HepG2 (cell line): Measurements from ENCODE around the gene CPT1C. TPM values are rescaled to one million over a fixed set of nuclear protein-coding genes. Genes with fewer than 3 reads are reported as not detected.

ENCODE experiments used
- CHD2 ChIP-seq: IDR thresholded peaks from 2 replicates; pipeline ENCODE4 v1.6.1; 2011; ENCODE audit warnings: low read depth, low read length, improper control_type of control experiment
- ELF3 ChIP-seq: IDR thresholded peaks from 2 replicates; pipeline ENCODE4 v1.6.1; 2016; ENCODE audit warnings: missing genetic modification reagents, missing compliant biosample characterization
- GLI4 ChIP-seq: sonication (generic); formaldehyde crosslinking; IDR thresholded peaks from 2 replicates; pipeline ENCODE4 v1.5.1; 2020; ENCODE audit warnings: missing genetic modification reagents, mild to moderate bottlenecking, moderate library complexity, borderline replicate concordance
- HNRNPK ChIP-seq: fragments of 200-400 bp; formaldehyde crosslinking; IDR thresholded peaks from 2 replicates; pipeline ENCODE4 v1.6.1; 2018; ENCODE audit warnings: low read length, low read depth, moderate library complexity, mild to moderate bottlenecking; ENCODE audit not compliant: poor library complexity, severe bottlenecking
- NRL ChIP-seq: sonication (generic); formaldehyde crosslinking; IDR thresholded peaks from 2 replicates; pipeline ENCODE4 v1.5.0; 2020; ENCODE audit warnings: missing genetic modification reagents, mild to moderate bottlenecking, moderate library complexity, borderline replicate concordance
- RBFOX2 ChIP-seq: fragments of 200-400 bp; formaldehyde crosslinking; IDR thresholded peaks from 2 replicates; pipeline ENCODE4 v1.6.1; 2017; ENCODE audit warnings: low read depth, mild to moderate bottlenecking, low read length
- SMAD9 ChIP-seq: sonication (generic); formaldehyde crosslinking; IDR thresholded peaks from 2 replicates; pipeline ENCODE4 v1.5.1; 2020; ENCODE audit warnings: mild to moderate bottlenecking, missing genetic modification reagents
- ZNF256 ChIP-seq: sonication (generic); formaldehyde crosslinking; conservative IDR thresholded peaks from 2 replicates; pipeline ENCODE4 v1.4.0; 2020; ENCODE audit warnings: missing genetic modification reagents
- ZNF552 ChIP-seq: sonication (generic); formaldehyde crosslinking; IDR thresholded peaks from 2 replicates; pipeline ENCODE4 v1.9.0; 2022; ENCODE audit warnings: missing genetic modification reagents, mild to moderate bottlenecking, borderline replicate concordance
- ZNF75D ChIP-seq: sonication (generic); formaldehyde crosslinking; IDR thresholded peaks from 2 replicates; pipeline ENCODE4 v1.8.1; 2023; ENCODE audit warnings: missing genetic modification reagents, mild to moderate bottlenecking, borderline replicate concordance
- polyA plus RNA-seq, 8 experiments: library from polyadenylated mRNA; depleted of rRNA in 3 of 8; stranded (reverse) in 7 of 8; unstranded in 1 of 8; fragments of >200 nt; fragmentation: Illumina TruSeq in 4 of 8; extraction: Trizol in 4 of 8; gene quantifications; 2 replicates each; pipeline versions ENCODE4 v1.2.1 to v1.2.3, GENCODE V29; 2011 to 2016; ENCODE audit warnings: low read depth in 4 of 8, missing spikeins in 1 of 8, mixed read lengths in 1 of 8; ENCODE audit not compliant: insufficient read depth in 1 of 8
- total RNA-seq, 5 experiments: library from RNA; depleted of rRNA; stranded (reverse); fragments of >200 nt; fragmentation: Illumina TruSeq; extraction: Trizol; gene quantifications; 2 replicates each; pipeline ENCODE4 v1.2.3, GENCODE V29; 2016; ENCODE audit warnings: low read depth in 1 of 5
- TF ChIP-seq, protein P1 (sequence below), 2 experiments: sonication (generic) in 1 of 2; formaldehyde crosslinking in 1 of 2; IDR thresholded peaks; 2 replicates each; pipeline versions ENCODE4 v1.5.1 to v1.6.1; 2011 to 2020; ENCODE audit warnings: borderline replicate concordance in 1 of 2, low read depth in 1 of 2, low read length in 1 of 2, mild to moderate bottlenecking in 1 of 2, missing genetic modification reagents in 1 of 2, moderate library complexity in 1 of 2
- TF ChIP-seq, protein P2 (sequence below), 2 experiments: fragments of 450-650 bp in 1 of 2; sonication (generic) in 1 of 2; formaldehyde crosslinking in 1 of 2; IDR thresholded peaks; 2 replicates each; pipeline versions ENCODE4 v1.6.1 to v1.8.0; 2016 to 2022; ENCODE audit warnings: antibody characterized with exemption in 1 of 2, mild to moderate bottlenecking in 1 of 2, missing genetic modification reagents in 1 of 2
- TF ChIP-seq, protein P3 (sequence below): sonication (generic); formaldehyde crosslinking; IDR thresholded peaks from 2 replicates; pipeline ENCODE4 v1.8.0; 2022; ENCODE audit warnings: low read depth, missing genetic modification reagents

CPT1C gene
- total and polyA plus RNA-seq, 2 of the 13 experiments (the other 11 are each of a cell fraction or from before 2014, with no cell fraction given): 0.18 TPM; not detected in 1

DNA sequence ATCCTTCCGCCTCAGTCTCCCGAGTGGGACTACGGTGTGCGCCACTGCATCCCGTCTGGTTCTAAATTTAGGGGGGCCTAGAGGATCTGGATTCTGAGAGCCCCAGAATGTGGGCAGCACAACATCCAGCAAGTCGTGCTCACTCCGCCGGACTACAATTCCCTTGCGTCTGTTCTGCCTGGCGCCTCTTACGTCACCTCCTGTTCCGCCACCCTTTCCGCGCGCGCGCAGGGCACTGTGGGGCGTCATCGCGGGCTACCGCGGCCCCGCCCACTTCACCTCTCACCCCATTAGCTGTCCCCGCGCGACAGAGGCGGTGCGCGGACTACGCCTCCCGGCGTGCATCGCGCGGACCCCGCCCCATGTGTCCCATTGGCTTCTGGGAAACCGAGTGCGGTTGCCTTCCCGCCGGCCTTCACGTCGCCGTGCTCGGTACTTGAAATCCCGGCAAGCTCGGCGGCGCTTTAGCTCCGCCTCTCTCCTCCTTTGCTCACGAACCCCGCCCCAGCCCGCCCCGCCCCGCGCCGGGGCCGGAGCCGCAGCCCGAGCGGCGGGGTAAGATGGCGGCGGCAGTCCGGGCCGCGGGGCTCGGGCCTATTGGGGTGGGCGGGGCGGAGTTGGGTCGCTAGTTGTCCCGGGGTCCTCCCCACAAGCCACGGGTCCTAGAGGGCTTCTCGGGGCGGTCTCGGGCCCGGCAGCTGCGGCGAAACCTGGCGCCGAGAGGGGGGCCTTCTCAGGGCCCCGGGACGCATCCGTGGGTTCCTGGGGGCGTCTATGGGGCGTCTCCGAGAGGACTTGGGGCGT is 49.0 kb upstream of the CPT1C start, which contains the start of gene SCAF1 (continued):
- TF ChIP-seq, protein P1, sequence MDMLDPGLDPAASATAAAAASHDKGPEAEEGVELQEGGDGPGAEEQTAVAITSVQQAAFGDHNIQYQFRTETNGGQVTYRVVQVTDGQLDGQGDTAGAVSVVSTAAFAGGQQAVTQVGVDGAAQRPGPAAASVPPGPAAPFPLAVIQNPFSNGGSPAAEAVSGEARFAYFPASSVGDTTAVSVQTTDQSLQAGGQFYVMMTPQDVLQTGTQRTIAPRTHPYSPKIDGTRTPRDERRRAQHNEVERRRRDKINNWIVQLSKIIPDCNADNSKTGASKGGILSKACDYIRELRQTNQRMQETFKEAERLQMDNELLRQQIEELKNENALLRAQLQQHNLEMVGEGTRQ (IDR thresholded peaks at IDR 0.05; ENCODE audit: low read depth, low read length): peak; percentile 26; the same call in 1 of the 2 replicates
- TF ChIP-seq, protein P1 (CRISPR knock-in tag; IDR thresholded peaks at IDR 0.05; ENCODE audit: borderline replicate concordance): peak; percentile 60
- TF ChIP-seq HNRNPK (peak; percentile 66), CHD2 (peak; percentile 74; the same call in 1 of the 2 replicates), RBFOX2 (peak; percentile 93), ZNF256 (no peak), NRL (CRISPR knock-in tag) (0 out of 2 replicates have a peak, but pooled peaks have one; percentile 9), GLI4 (CRISPR knock-in tag) (0 out of 2 replicates have a peak, but pooled peaks have one; percentile 21), ELF3 (CRISPR knock-in tag) (peak; percentile 68; the same call in 1 of the 2 replicates), SMAD9 (no peak), ZNF552 (0 out of 2 replicates have a peak, but pooled peaks have one; percentile 40), ZNF75D (CRISPR knock-in tag) (no peak)
- TF ChIP-seq, protein P2, sequence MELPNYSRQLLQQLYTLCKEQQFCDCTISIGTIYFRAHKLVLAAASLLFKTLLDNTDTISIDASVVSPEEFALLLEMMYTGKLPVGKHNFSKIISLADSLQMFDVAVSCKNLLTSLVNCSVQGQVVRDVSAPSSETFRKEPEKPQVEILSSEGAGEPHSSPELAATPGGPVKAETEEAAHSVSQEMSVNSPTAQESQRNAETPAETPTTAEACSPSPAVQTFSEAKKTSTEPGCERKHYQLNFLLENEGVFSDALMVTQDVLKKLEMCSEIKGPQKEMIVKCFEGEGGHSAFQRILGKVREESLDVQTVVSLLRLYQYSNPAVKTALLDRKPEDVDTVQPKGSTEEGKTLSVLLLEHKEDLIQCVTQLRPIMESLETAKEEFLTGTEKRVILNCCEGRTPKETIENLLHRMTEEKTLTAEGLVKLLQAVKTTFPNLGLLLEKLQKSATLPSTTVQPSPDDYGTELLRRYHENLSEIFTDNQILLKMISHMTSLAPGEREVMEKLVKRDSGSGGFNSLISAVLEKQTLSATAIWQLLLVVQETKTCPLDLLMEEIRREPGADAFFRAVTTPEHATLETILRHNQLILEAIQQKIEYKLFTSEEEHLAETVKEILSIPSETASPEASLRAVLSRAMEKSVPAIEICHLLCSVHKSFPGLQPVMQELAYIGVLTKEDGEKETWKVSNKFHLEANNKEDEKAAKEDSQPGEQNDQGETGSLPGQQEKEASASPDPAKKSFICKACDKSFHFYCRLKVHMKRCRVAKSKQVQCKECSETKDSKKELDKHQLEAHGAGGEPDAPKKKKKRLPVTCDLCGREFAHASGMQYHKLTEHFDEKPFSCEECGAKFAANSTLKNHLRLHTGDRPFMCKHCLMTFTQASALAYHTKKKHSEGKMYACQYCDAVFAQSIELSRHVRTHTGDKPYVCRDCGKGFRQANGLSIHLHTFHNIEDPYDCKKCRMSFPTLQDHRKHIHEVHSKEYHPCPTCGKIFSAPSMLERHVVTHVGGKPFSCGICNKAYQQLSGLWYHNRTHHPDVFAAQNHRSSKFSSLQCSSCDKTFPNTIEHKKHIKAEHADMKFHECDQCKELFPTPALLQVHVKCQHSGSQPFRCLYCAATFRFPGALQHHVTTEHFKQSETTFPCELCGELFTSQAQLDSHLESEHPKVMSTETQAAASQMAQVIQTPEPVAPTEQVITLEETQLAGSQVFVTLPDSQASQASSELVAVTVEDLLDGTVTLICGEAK (IDR thresholded peaks at IDR 0.05): no peak
- TF ChIP-seq, protein P2 (CRISPR knock-in tag; IDR thresholded peaks at IDR 0.05): peak; percentile 79; the same call in 1 of the 2 replicates
- TF ChIP-seq, protein P3, sequence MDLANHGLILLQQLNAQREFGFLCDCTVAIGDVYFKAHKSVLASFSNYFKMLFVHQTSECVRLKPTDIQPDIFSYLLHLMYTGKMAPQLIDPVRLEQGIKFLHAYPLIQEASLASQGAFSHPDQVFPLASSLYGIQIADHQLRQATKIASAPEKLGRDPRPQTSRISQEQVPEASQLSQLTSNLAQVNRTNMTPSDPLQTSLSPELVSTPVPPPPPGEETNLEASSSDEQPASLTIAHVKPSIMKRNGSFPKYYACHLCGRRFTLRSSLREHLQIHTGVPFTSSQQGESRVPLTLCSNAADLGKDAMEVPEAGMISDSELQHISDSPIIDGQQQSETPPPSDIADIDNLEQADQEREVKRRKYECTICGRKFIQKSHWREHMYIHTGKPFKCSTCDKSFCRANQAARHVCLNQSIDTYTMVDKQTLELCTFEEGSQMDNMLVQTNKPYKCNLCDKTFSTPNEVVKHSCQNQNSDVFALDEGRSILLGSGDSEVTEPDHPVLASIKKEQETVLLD (CRISPR knock-in tag): peak; percentile 93
